HG03442 (cell line): ENCODE measurements around the gene HES7.

Source experiments
- ATAC-seq: cut with Tn5 transposase; IDR thresholded peaks from one replicate; pipeline ENCODE4 v1.9.1; 2021; ENCODE audit warnings: mild to moderate bottlenecking, moderate library complexity; ENCODE audit not compliant: unreplicated experiment

HES7 gene

DNA sequence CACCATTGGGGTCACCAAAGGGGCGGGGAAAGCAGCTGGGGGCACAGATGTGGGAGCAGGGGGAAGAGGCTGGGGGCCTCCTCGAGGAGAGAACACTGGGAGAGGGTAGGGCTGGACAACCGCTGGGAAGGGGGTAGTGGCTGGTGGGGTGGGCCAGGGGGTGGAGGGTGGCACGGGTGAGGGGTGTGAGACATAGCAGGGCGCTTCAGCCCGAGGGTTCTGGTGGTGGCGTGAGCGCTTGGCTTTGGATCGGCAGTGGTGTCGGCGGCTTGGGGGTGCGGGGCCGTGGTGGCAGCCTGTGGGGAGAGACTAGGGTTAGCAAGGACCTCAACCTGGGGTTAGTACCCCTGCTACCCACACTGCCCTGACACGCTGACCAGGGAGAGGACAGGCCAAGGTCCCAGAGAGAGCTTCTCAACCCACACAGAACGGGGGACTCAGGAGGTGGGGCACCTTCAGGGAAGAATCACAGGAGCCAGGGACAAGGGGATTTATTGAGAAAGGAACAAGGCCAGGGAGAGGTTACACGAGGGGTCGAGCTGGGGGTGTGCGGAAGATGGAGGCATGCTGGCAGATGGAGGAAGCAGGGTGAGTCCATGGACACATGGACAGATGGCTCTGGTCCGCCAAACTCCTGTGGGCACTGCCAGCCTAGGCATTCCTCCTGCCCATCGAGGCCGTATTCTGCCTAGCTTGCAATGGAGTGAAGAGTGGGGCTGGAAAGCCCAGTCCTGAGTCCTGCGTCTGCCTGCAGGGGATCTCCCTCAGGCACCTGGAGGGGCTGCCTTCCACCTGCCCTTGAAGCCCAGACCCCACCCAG is 19.9 kb upstream of the HES7 start:
- no peak for ATAC-seq

- ATAC-seq, result no peak
Observed at GRCh38 chr17:8142887-8143580, 19.1 kb upstream of the HES7 start.

- ATAC-seq, result no peak
Observed at GRCh38 chr17:8142158-8142886, 18.4 kb upstream of the HES7 start.

DNA sequence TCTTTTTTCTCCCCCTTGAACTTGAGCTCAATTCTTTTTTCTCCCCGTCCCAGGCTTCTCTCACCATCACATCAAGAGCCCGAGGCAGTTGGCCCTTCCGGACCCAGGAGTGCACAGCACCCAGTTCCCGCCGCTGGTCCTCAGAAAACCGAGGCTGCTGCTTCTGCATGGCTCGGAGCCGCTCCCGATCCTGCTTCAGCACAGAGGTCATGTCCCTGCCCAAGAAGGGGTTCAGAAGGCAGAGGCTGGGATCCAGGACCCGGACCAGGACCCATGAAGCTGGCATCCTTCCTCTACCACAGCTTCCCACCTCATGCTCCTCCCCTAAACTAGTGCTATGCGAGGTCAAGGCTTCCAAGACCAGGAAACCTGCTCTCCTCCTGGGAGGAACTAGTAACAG is 17.8 kb upstream of the HES7 start:
- ATAC-seq, result no peak

GRCh38 chr17:8141045-8141444 is 17.1 kb upstream of the HES7 start:
- ATAC-seq, result no peak

GRCh38 chr17:8140065-8141029 is 16.4 kb upstream of the HES7 start:
- no peak for ATAC-seq

DNA sequence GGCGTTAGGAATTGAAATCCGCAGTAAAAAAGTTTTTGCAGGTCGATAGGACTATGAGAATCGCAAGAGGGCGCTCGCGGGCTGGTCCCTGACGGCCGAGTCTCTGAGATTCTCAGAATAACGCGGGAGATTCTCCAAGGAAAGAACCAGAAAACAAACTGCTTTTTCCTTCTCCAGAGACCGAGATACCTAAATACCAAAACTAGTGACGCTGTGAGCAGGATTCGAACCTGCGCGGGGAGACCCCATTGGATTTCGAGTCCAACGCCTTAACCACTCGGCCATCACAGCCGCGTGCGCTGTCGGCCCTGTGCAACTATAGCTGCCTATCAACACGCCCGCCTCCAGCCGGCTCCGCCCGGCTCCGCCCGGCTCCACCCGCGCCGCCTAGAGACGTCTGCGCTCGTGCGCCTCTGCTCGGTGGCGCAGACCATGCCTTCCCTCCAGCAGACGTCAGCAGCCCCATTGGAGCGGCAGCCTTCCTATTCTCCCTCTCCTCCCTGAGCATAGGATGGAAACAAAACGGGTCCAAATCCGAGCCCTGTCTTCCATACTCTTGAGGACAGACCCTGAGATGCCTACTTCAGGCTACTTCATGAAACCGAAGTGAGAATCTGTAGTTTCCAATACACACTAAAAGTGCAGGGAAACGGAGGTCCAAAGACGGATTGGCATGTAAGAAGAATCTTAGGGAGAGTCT is 14.9 kb upstream of the HES7 start:
- peak; percentile 81 for ATAC-seq

DNA sequence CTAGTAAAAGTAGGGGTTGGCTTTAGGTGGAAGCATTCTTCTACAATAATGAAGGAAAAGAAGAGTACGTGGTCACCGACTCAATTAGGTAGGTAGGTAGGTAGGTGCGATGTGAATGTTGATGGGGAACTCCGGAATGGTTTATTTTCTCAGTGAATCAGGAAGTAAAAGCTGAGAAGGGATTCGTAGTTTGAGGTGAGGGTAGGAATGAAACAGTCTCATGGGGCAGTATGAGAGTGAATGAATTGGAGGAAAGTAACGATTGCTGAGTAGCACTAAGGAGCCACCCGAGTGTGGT is 14.4 kb upstream of the HES7 start:
- no peak for ATAC-seq

DNA sequence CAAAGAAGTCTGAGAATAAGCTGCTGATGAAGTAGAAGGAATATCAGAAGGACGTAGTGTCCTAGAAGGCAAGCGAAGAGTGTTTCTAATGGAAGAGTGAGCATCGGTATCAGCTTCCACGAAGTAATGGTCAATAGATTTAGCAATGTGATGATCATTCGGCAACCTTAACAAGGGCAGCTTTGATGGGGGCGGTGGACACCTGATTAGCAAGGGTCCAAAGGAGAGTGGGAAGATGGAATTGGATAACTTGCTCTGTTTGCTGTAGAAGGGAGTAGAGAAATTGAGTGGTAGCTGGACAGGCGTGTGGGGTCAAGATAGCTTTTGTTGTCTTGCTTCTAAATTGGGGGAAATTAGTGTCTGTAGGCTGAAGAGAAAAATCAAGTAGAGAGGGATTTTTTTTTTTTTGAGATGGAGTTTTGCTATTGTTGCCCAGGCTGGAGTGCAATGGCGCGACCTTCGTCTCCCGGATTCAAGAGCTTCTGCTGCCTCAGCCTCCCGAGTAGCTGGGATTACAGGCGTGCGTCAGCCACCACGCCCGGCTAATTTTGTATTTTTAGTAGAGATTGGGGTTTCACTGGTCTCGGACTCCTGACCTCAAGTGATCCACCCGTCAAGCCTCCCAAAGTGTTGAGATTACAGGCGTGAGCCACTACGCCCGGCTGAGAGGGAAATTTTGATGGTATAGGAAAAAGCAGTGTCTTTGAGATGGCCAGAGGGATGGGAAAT is 13.9 kb upstream of the HES7 start:
- ATAC-seq, result no peak

- no peak for ATAC-seq
Observed at GRCh38 chr17:8133941-8134340, 10.0 kb upstream of the HES7 start.

DNA sequence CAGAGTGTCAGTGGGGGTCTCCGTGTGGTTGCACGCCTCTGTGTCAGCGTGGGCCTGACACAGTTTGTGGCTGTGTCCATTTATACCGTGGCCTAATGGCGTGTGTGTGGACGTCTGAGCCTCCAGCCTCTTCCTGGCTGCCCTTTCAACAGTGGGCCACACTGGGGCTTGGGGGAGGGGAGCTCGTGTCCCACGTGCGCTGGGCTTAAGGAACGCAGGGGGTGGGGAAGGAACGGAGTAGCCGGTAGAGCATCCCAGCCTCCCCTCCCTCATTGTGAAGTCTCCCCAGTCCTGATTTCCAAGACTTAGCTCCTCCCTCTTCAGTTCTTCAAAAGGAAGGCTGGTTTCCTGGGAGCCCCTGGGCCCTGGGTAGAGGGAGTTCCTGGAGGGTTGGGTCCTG is 9.5 kb upstream of the HES7 start:
- ATAC-seq, result no peak

DNA sequence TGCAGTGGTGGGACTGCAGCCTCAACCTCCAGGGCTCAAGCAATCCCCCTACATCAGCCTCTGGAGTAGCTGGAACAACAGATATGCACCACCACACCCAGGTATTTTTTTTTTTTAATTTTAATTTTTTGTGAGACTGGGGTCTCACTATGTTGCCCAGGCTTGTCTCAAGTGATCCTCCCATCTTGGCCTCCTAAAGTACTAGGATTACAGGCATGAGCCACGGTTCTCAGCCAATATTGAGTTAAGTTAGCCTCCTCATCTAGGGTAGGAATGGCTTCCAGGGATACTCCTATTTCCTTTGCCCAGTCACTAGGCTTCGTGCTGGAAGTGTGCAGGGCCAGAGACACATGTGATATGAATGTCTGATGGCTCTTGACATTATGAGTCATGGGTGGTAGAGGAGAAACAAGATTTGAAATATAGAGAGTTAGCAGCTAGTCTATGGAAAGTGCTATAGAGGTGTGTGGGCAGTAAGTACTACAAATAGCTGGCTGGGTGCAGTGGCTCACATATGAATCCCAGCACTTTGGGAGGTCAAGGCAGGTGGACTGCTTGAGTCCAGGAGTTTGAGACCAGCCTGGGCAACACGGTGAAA is 8.0 kb upstream of the HES7 start:
- no peak for ATAC-seq

GRCh38 chr17:8128125-8128784 is 4.3 kb upstream of the HES7 start:
- no peak for ATAC-seq

GRCh38 chr17:8126491-8127066 is 2.7 kb upstream of the HES7 start:
- ATAC-seq, result no peak

DNA sequence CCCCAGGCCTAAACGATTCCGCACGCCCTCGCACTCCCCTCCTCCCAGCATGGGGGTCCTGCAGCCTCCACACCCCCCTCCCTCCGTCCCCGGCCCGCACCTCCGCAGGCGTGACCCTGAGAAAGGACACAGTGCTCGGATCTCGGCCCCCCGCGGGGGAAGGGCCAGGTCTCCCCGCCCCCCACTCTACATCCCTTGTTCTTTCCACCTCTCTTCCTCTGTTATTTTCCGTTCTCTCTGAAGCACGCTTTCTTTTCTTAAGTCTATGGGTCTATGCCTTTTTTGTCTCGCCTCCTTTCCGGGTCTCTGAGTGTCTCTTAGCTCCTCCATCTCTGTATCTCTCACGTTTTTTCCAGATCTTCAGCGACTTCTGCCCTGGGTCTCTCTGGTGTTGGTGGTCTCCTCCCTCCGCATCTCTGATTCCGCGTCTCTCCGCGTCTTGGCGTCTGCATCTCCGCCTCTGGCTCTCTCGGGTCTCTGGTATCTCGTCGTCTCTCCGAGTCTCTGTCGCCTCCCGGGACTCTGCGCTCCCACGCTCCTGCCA is 2.1 kb upstream of the HES7 start:
- ATAC-seq, result no peak

GRCh38 chr17:8125154-8125946 is 1.4 kb upstream of the HES7 start:
- no peak for ATAC-seq
